Measurements from ENCODE around the gene FAM114A1.

GRCh38 chr4:38834570-38834969 lies 33.0 kb upstream of the FAM114A1 start:
- no peak for TF ChIP-seq CEBPB (IDR thresholded peaks at IDR 0.05; ENCODE audit: low read depth, low read length)
- TF ChIP-seq FOS (IDR thresholded peaks at IDR 0.05; ENCODE audit: low read depth, low read length): no peak
- no peak for TF ChIP-seq POLR2A (IDR thresholded peaks at IDR 0.05; ENCODE audit: low read depth, low read length)
- no peak for TF ChIP-seq CTCF (conservative IDR thresholded peaks at IDR 0.05; ENCODE audit: low read depth, low read length)
- TF ChIP-seq RFX5 (IDR thresholded peaks at IDR 0.05; ENCODE audit: low read depth, low read length): no peak
- TF ChIP-seq RAD21 (IDR thresholded peaks at IDR 0.05; ENCODE audit: low read length): no peak
- TF ChIP-seq MXI1 (IDR thresholded peaks at IDR 0.05; ENCODE audit: borderline replicate concordance, low read depth, low read length): no peak
- no peak for TF ChIP-seq RCOR1 (IDR thresholded peaks at IDR 0.05; ENCODE audit: insufficient replicate concordance, low read length)
- no peak for TF ChIP-seq MAFK (IDR thresholded peaks at IDR 0.05; ENCODE audit: low read depth, low read length)
